Myocyte (in vitro differentiated cells): ENCODE measurements around the gene POM121L2. TPM values are rescaled to one million over a fixed set of nuclear protein-coding genes. Genes with fewer than 3 reads are reported as not detected.

ENCODE experiments used
- DNase-seq: peaks from one replicate; pipeline ENCODE4 v3.0.0-alpha.2; 2012; ENCODE audit warnings: low read depth
- polyA plus RNA-seq: library from polyadenylated mRNA; unstranded; fragments of >200 nt; gene quantifications from one replicate; pipeline ENCODE4 v1.2.1, GENCODE V29; 2012; ENCODE audit warnings: missing spikeins
- total RNA-seq: library from RNA; depleted of rRNA; stranded (reverse); fragments of >200 nt; gene quantifications from 2 replicates; pipeline ENCODE4 v1.2.3, GENCODE V29; 2014

POM121L2 gene
- total RNA-seq = not detected in 2 replicates
- not detected for polyA plus RNA-seq

- no peak for DNase-seq
Measured at GRCh38 chr6:27312146-27312949, at the start of gene POM121L2. Gene POM121L2 (minus strand): TSS chr6:27312273. CDS start chr6:27312170, 103 bp downstream.

- no peak for DNase-seq
Measured at GRCh38 chr6:27359231-27359630, 47.2 kb upstream of the POM121L2 start.

GRCh38 chr6:27358786-27359185, 46.7 kb upstream of the POM121L2 start:
- no peak for DNase-seq

- DNase-seq = no peak
Measured at GRCh38 chr6:27352850-27353249, 40.8 kb upstream of the POM121L2 start.

- no peak for DNase-seq
Measured at GRCh38 chr6:27334141-27334540, 22.1 kb upstream of the POM121L2 start.

GRCh38 chr6:27333642-27334040, 21.6 kb upstream of the POM121L2 start:
- no peak for DNase-seq

- peak; percentile 28 for DNase-seq
Measured at GRCh38 chr6:27332692-27333641, 20.9 kb upstream of the POM121L2 start.

GRCh38 chr6:27327023-27327738, 15.1 kb upstream of the POM121L2 start:
- no peak for DNase-seq

GRCh38 chr6:27321901-27322300, 9.8 kb upstream of the POM121L2 start:
- no peak for DNase-seq

GRCh38 chr6:27321370-27321769, 9.3 kb upstream of the POM121L2 start:
- DNase-seq = no peak

- DNase-seq = peak; percentile 10
Measured at GRCh38 chr6:27318973-27319372, 6.9 kb upstream of the POM121L2 start.

- DNase-seq = no peak
Measured at GRCh38 chr6:27314046-27314445, 2.0 kb upstream of the POM121L2 start.

GRCh38 chr6:27312950-27313271, 838 bp upstream of the POM121L2 start:
- DNase-seq = no peak

- no peak for DNase-seq
Measured at GRCh38 chr6:27311806-27312145, 297 bp downstream of the POM121L2 start.

- DNase-seq = no peak
Measured at GRCh38 chr6:27303613-27304272, 8.3 kb downstream of the POM121L2 start.

GRCh38 chr6:27297857-27298730, 14.0 kb downstream of the POM121L2 start:
- DNase-seq = no peak

- no peak for DNase-seq
Measured at GRCh38 chr6:27297484-27297856, 14.6 kb downstream of the POM121L2 start.

GRCh38 chr6:27296106-27296783, 15.8 kb downstream of the POM121L2 start:
- peak; percentile 43 for DNase-seq

GRCh38 chr6:27295301-27296079, 16.6 kb downstream of the POM121L2 start:
- peak; percentile 60 for DNase-seq
